ENCODE data around the gene GFI1.

Gene GFI1

DNA sequence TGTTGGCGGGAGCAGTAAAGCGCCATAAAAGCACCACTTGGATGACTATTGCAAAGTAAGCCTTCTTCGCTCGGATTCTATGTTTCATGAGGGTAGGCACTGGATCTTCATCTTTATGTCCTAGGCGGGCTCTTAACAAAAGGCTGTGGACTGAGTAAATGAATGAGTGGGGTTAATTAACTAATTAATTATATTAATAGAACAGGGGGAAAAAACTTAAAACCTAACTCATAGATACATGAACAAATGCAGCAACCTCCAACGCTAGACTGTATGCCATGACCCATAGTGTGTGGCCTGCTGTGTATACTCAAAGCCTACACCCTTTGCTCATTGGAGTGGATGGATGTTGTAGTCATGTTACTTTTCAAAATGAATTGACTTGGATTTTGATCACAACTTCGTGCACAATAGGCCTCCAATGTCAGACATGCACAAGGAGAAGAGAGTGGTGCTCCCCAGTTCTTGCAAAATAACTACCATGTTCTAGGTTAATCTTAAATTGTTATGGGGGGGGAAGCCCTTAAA lies 417 bp upstream of the GFI1 start:
- no peak for DNase-seq

DNA sequence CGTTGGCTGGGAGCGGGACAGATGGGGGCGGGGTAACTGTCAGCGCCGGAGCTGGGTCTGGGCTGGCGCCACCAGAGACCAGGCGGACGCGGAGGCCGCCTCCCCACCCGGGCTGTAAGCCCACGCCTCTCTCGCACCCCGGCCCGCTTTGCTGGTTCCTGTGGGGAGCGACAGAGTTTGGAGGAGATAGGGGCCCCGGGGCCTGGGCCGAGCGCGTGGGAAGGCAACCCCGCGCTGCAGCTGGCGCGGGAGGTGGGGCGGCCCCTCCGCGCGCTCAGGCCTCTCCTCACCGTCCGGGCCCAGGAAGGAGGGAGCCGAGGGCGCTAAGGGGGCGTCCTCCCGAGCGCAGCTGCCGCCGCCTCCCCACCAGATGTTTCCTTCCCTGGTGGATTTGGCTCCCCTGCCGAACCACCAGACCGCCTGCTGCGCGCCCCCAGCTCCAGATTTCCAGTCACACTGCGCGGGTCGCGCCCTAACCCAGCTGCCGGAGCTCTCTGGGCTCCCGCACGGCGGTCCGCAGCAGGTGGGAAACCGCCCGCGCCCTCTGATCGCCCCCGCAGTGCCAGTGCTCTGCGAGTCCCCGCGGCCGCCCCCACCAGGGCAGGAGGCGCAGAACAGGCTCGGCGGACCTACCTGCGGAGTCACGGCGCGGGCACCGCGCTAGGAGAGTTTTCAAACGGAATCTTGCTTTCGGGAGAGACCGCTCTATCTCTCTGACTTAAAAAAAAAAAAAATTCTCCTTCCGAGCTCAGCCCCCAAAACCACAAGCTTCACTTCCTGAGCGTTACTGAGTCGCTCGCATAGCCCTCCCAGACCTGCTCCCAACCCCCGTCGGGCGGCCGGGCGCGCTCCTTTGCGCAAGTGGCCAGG lies 1.1 kb downstream of the GFI1 start:
- peak; percentile 78 to 82 for DNase-seq

DNA sequence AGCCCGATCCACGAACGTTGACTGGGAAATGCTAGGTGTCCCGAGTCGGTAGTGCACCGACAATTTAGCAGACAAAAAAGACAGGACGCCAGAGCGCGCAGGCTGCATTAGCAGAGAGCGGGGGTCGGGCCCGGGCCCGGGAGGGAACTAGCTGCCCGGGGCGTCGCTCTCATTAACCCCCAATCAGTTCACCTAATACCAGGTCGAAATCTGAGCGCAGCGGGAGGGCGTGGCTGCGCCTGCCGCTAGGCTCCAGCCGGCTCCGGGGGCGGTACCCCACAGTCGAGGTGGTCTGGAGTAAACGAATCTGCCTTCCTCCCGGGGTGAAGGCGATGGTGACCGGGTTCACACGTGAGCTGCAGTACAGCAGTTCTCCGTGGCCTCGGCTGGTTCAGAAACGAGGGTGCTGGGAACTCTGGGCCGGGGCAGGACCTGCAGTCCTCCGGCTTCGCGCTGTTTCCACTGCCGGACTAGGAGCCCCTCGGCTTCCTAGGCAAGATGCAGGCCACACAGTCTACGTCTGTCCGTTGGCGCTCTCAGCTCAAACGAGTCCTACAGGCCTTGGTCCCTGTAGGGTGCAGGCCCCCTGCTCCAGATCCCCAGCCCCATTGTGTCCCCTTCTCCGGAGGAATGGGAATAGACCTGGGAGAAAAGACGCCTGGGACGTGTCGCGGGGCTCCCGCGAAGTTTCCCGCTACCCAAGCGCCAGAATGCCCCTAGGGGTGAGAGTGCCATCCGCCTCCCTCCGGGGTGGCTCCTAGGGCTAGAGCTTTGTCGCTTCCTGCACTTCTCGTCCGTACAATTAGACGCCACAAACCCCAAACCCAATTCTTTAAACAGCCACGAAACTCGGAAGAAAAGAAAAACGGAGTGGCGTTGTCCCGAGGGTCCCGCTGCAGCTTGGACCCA lies 2.0 kb downstream of the GFI1 start:
- peak; percentile 54 to 64 for DNase-seq

DNA sequence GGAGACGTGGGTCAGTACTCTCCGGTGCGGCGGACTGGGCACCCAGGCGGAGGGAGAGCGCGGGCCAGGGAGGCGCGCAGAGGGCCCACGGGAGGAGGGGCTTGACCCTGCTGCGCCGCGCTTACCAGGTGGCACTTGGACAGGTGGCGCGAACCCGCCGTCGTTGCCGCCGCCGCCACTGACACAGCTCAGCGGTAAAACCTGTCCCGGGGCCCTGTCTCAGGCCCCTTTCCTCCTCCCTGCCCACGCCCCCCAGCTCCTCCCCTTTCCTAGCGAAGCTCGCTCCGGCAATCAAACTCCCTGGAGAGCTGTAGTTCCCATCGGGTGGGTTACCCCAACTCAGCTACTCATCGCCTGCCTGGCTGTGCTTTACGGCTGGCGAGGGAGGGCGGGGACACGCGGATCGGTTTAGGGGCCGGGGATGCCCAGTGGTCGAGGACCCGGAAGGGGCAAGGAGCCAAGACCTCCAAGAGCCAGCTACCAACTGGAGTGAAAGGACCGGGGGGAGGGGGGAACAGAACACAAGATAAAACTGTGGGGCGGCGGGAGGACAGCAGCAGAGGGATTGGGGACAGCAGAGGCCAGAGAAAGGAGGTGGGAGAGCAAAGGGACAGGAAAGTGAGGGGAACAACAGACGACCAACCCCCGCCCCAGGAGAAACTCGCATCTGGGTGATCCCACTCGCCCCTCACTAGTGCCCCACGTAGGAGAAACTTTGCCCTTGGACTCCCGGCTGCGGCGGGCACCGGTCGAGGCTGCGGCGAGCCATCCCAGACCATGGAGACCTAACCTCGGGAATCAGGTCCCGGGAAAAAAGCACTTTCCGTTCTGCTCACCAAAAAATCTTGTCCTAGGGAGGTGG lies 2.9 kb downstream of the GFI1 start:
- peak; percentile 26 to 54 for DNase-seq

DNA sequence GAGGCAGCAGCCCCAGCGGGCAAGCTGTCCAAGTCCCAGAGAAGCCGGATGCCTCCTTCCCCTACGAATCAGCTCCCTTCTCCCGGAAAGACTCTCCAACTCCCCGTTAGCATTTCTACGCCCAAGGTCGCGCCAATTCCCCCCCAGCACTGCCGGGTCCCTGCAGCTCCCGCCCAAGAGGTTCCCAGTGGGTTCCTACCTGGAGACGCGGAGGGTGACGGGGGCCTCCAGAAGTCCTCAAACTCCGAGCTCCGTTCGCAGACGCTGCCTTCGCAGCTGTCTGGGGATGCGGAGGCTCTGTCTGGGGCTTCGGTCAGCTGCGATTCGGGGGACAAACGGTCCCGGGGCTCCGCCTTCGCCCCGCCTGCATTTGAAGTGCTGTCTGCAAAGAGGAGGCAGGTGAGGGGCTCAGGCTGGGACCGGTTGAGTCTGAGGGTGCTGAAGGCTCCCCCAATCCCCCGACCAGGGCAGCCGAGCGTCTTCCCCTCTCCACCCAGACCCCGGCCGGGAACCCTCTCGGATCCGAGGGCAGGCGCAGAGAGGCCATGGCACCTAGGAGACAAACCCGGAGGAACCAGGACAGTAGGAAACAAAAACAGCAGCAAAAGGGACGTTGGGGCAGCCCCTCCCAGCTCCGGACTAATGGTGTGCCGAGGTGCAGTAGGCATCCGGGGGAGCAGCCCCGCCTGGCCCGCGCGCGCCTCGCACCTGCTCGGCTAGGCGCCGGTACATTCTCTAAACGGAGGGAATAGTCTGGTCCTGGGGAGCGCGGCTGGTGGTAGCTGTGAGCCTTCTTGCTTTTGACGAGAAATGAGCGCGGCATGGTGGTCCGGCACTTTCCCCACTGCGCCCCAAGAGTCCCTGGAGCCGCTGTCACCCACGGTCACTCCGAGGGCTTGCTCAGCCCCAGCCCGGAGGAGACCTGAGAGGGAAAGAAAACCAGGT lies 3.8 kb downstream of the GFI1 start:
- DNase-seq: peak in 1 of 2 donors; percentile 41

DNA sequence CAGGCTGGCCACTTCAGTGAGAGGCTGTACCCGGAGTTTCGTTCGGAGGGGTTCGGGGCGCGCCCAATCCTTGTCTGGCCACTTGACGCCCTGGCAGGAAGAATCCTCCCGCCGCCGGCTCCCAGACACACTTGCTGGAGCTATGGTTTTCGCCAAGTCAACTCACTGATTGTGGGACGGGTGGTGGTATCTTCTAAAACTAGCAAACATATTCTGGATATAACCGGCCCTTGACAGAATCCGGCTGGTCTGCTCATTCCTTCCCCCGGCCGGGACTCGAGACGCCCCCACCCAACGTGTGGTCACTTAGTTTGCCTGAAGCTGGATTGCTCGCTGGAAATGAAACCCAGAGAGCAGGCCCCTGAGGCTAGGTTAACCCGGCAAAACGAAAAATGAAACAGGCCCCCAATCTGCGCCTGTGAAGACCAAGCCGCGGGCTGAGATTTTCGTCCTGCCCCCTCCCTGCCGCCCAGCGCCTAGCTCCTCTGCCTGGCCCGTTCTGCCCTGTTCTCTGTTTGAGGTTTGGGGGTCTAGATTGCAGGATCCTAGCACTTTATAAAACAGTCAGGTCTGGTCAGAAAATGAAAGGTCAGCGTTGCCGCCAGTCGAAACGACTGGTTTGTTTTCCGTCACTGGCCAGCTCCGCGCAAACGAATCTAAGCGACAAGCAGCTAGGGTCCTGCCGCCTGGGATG lies 4.6 kb downstream of the GFI1 start:
- DNase-seq: no peak

DNA sequence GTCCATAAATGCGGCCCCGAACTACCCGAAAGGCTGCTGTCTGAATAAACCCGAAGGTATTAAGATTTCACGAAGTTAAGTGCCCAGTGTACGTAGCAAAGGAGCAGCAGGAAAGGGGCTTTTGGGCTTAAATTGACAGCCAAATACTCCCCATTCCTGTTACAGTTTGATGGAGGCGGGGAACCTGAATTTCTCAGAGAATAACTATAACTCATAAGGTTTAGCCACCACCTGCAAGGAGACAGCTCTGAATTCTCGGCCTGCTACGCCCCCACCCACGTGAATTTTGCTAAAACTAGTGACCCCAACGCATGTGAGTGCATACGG lies 5.2 kb downstream of the GFI1 start:
- no peak for DNase-seq

DNA sequence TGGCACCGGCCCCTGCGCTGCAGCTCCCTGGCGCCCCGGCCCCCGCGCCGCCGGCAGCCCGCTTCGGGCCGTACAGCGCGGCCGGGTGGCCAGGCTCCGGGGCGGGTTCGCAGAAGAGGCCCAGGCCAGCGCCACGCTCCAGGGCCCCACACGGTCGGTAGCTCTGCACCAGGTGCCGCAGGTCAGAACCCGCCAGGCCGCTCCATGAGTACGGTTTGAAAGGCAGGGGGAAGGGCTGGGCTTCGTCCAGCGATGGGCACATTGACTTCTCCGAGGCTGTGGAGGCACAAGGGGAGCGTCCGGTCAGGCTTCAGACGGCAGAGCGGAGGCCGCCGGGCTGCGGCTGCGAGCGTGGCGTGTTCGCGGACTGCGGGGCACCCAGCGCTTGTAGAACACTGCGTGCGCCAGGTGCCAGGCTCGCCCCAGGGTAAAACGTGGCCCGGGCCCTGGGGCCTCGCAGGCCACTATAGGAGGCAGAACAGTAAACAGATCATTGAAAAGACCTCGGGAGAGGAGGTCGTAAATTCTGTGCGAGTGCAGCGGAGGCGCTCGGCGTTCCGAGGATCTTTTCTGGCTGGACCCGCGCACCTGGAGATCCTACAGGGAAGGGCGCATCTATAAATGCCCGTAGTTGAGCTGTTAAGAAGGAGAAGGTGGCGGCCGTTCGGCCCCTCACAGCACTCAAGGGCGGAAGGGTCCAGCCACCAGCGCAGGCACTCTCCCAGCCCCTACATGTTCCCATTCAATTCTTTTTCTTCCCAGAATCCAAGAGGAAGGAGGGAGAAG lies 5.7 kb downstream of the GFI1 start:
- no peak for DNase-seq

DNA sequence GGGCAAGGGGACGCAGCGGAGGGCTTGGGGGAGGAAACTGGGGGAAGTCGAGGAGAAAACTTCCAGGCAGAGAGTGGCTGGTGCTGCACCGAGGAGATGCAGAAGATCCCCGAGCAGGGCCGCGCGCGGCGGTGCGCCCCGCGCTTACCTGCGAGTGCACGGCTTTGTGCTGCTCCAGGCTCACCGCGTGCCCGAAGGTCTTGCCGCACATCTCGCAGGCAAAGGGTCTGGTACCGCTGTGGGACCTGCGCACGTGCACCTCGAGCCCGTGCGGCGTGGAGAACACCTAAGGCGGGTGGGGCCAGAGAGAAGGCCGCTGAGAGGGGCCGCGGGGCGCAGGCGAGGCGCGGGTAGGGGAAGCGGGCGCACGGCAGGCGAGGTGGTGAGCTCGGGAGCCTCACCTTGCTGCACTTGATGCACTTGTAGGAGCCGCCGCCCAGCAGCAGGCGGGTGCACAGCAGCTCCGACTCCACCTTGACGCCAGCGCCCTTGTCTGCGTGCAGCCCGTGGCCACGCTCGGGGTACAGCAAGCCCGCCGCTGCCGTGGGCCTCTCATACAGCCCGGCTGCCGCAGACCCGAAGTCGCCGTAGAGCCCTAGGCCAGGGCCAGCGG lies 6.4 kb downstream of the GFI1 start:
- DNase-seq: no peak

DNA sequence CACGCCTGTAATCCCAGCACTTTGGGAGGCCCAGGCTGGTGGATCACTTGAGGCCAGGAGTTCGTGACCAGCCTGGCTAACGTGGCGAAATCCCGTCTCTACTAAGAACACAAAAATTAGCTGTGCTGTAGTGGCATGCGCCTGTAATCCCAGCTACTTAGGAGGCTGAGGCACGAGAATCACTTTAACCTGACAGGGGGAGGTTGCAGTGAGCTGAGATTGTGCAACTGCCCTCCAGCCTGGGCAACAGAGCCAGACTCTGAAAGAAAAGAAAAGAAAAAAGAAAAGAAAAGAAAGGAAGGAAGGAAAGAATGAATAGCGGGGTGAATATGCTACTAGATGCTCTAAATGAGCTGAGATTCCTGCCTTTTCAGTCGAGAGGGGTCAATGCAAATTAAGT lies 7.1 kb downstream of the GFI1 start:
- DNase-seq: no peak

DNA sequence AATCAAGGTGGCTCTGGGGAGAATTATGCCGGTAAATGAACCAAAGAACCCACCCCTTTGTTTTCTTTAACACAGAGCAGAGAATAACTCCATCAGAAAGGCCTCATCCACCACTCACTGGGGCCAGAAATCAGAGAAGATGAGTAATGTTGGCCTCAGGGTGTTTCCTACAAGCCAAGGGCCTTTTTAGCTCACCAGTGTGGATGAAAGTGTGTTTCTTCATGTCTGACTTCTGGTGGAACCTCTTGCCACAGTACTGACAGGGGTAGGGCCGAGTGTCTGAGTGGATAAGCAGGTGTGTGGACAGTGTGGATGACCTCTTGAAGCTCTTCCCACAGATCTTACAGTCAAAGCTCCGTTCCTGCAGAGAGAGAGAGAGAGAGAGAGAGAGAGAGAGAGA lies 8.3 kb downstream of the GFI1 start:
- DNase-seq: no peak

DNA sequence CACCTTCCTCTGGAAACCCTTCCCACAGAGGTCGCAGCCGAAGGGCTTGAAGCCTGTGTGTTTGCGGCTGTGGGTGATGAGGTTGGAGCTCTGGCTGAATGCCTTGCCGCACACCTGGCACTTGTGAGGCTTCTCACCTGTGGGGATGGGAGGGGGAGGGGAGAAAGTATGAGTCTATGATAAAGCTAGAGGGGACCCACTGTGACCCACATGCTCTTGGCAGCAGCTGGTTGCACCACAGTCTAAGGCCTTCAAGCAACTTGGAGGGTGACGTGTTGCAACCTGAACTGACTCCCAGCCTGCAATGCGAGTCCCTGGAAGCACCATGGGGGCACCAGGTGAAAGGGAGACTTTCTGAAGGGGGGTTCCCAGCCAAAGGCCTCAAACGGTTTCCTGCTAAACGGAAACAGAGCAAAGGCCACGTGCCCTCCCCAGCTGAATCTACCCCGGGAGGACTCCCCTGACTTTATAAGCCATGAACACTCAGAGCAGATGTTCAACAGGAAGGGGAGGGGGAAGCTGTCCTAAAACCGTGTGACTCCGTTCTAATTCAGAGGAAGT lies 10.6 kb downstream of the GFI1 start:
- DNase-seq: peak; percentile 80 to 84

DNA sequence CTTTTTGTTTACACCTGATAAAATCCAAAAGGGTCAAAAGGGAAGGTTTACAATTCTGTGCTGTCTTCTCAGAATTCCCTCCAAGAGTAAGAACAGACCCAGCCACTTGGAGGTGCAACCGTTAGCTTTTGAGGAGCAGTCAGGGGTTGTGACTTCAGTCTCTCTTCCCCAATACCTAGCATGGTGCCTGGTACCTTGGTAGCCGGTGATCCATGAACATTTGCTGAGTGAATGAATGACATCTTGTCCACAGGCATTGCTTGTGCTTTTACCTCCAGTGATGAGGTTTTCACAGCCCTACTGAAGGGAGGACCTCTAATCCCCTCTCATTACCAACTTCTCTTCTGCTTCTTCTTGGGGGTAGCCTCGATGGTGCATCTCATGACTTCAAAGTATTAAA lies 11.7 kb downstream of the GFI1 start:
- no peak for DNase-seq

DNA sequence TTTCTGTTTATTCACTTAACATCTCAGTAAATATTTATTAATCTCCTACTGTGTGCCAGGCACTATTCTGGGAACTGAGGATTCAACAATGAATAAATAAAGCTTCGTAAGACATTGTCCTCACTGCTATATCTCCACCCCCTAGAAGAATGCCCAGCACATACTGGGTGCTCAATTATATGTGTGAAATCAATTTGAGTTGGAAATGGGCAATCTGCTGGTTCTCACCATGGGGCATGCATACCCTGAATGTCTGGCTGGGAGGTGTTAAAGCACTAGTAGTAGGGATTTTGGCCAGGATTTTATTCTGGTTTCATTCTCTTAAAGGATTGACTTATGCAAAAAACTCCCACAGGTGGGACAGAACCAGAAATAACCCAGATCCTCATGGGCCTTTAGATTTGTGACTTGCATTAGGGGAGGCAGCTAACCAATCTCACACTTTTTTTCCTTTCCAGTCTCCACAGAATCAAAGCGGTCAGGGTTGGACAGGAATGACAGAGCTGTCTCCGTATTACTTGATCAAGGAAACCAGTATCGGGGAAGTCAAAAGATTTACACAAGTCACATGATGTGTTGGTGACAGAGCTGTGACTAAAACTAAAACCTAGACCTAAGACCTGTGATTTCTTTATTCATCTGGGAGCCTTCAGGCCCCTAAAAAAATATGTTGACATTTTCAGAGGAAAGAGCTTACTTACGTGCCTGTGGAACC lies 12.8 kb downstream of the GFI1 start:
- DNase-seq: peak in 1 of 2 donors; percentile 38

DNA sequence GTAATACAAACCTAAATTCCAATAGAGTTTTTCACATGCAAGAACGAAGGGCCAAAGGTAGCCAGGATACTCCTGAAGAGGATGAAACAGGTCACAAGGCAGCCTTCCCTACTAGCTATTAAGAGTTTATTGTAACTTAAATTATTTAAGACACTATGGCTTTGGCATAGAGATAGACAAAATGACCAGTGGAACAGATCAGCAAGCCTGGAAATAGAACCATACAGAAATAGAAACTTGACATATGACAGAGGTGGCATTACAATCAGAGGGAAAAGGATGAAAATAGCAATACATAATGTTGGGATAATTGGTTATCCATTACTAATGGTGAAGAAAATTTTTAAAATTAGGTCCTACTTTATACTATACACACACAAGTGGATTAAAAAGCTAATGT lies 16.5 kb downstream of the GFI1 start:
- DNase-seq: no peak

DNA sequence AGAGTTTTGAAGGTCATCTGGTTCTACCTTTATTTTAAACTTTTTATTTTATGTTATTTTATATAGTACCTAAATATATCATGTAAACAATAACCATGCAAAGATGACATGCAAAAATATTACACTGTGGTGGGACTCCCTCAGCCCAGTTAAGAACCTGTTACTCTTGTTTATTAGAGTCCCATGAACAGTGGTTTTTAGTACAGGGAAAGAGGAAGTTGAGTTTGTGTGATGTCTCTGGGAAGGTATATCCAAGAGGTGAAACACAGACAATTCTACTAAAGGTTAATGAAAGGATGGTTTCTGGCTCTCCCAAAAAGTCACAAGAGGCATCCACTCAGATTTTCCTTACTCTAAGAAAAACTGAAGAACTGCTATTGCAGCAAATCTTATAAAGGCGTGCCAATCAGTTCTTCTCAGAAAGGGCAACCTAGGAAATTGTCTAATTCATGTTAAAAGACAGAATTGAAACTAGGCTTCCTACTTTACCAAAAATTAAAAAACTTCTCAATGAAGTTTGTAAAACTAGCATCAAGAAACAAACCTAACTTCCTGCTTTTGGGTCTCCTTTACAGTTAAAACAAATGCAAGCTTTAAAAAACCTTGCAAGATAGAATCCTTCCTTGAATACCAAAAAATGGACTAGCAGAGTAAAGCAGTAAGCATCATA lies 19.9 kb downstream of the GFI1 start:
- no peak for DNase-seq

DNA sequence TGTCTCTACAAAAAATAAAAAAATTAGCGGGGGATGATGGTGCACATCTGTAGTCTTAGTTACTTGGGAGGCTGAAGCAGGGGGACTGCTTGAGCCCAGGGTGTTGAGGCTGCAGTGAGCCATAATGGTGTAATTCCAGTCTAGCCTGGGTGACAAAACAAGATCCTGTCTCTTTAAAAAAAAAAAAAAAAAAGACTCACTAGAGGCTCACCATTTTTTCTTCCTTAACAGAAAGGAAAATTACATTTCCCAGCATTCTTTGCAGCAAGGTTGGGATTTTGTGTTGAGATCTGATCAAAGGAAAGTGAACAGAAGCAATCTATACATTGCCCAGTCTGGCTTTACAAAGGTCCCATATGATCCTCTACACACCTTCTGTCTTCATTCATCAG lies 21.5 kb downstream of the GFI1 start:
- DNase-seq: no peak
